Mammary epithelial cell (primary cell): ENCODE results near the gene UCN2.

ENCODE experiments used
- EZH2 ChIP-seq: IDR thresholded peaks from 2 replicates; pipeline ENCODE4 v1.6.1; 2012; ENCODE audit warnings: low read length, inconsistent platforms, borderline replicate concordance
- TF ChIP-seq, protein P1 (sequence below), 2 donors: IDR thresholded peaks in 1 of 2; conservative IDR thresholded peaks in 1 of 2; 2 replicates each; pipeline ENCODE4 v1.5.1; 2011 to 2012; ENCODE audit warnings: inconsistent platforms in 2 of 2, low read length in 2 of 2, mild to moderate bottlenecking in 2 of 2, control low read depth in 1 of 2, low read depth in 1 of 2; ENCODE audit not compliant: insufficient read depth in 1 of 2; ENCODE audit errors: extremely low read depth in 1 of 2

DNA sequence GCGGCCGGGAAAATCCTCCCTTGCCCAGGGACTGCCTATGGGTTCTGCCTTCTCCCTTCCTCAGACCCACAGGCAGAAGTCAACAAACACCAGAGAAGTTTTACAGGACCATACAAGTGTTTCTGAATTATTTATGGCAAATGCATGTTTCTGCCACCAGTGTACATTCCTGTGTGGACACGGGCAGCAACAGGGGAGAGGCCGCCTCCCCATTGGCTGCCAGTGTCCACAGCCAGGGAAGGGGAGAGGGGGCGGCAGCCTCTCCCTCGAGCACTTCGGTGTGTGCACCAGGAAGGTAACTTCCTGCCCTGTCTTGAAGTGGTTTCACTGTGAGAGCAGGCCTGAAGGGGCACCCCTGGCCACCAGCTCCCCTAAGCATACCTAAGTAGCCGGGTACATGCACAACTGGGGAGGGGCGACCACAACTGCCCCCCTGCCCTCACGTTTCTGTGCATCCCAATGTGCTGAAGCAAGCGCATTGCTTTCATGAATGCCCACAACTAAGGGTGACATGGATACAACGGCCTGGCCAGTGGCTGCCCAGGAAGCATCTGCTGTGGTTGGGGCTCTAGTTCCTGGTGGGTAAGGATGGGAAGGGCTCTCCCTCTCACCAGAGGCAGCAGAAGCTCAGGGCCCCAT, 44.8 kb downstream of the UCN2 start:
- TF ChIP-seq, protein P1, sequence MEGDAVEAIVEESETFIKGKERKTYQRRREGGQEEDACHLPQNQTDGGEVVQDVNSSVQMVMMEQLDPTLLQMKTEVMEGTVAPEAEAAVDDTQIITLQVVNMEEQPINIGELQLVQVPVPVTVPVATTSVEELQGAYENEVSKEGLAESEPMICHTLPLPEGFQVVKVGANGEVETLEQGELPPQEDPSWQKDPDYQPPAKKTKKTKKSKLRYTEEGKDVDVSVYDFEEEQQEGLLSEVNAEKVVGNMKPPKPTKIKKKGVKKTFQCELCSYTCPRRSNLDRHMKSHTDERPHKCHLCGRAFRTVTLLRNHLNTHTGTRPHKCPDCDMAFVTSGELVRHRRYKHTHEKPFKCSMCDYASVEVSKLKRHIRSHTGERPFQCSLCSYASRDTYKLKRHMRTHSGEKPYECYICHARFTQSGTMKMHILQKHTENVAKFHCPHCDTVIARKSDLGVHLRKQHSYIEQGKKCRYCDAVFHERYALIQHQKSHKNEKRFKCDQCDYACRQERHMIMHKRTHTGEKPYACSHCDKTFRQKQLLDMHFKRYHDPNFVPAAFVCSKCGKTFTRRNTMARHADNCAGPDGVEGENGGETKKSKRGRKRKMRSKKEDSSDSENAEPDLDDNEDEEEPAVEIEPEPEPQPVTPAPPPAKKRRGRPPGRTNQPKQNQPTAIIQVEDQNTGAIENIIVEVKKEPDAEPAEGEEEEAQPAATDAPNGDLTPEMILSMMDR (conservative IDR thresholded peaks at IDR 0.05 in 1 of 2, IDR thresholded peaks at IDR 0.05 in 1 of 2; ENCODE audit: extremely low read depth in 1 of 2, insufficient read depth in 1 of 2, low read depth in 1 of 2, low read length in 2 of 2): no peak
- TF ChIP-seq EZH2: no peak
